ENCODE measurements around the gene XPNPEP1. TPM values are rescaled to one million over a fixed set of nuclear protein-coding genes. Genes with fewer than 3 reads are reported as not detected.

Gene XPNPEP1
- total and polyA plus RNA-seq, 8 donors: 21.7 to 180 (median 63.8) TPM

DNA sequence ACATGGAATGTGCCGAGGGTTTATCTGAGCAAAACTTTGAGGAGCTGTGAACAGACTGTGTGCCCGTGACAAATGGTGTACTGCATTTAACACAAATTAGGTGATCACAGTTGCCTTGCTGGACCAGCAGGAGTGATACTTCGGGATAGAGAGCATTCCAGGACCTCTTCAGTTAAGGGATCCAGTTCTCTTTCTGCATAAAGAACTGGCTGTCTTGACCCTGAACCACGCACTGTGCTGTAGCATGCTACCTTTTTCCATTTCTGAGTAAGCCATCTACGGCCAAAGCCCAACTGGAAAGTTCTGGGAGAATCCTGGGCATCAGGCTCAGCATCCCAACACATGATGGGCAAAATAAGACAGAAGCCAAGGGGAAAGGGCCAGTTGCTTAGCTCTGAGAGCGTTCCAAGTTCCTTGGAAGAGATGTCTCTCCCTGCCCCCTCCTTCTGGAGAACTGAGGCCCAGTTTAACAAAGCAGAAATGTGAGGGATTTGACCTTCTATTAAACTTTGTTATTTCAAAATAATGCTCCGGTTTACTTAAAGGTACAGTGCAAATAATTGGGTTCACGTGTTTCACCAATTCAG lies 46.5 kb upstream of the XPNPEP1 start:
- intact Hi-C loops (cut with DNase I; ENCODE audit: low total_unique reads): no loop called here
- WGBS, 5 donors: 60 to 75% (median 66%) methylated on average over 8 of the region's 8 CpGs
- TF ChIP-seq, protein P1, sequence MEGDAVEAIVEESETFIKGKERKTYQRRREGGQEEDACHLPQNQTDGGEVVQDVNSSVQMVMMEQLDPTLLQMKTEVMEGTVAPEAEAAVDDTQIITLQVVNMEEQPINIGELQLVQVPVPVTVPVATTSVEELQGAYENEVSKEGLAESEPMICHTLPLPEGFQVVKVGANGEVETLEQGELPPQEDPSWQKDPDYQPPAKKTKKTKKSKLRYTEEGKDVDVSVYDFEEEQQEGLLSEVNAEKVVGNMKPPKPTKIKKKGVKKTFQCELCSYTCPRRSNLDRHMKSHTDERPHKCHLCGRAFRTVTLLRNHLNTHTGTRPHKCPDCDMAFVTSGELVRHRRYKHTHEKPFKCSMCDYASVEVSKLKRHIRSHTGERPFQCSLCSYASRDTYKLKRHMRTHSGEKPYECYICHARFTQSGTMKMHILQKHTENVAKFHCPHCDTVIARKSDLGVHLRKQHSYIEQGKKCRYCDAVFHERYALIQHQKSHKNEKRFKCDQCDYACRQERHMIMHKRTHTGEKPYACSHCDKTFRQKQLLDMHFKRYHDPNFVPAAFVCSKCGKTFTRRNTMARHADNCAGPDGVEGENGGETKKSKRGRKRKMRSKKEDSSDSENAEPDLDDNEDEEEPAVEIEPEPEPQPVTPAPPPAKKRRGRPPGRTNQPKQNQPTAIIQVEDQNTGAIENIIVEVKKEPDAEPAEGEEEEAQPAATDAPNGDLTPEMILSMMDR (IDR thresholded peaks at IDR 0.05): no peak
- TF ChIP-seq EP300 (IDR thresholded peaks at IDR 0.05) (no peak), POLR2A (IDR thresholded peaks at IDR 0.05) (no peak), POLR2AphosphoS5 (IDR thresholded peaks at IDR 0.05) (no peak)
- H3K9me3 ChIP-seq: no peaks in the 10 kb centered on the region
- no peak for DNase-seq
- peaks cover 12 to 80% (median 63%) of the 10 kb centered on the region in 4 donors for H3K4me1 ChIP-seq
- no peaks in the 10 kb centered on the region for H3K27me3 ChIP-seq
- peak overlapping the region in 4 of 5 donors; percentile 13 to 66 (median 50) for H3K27ac ChIP-seq
- no peak overlapping the region for H3K4me3 ChIP-seq
- H3K36me3 ChIP-seq: no peaks in the 10 kb centered on the region

DNA sequence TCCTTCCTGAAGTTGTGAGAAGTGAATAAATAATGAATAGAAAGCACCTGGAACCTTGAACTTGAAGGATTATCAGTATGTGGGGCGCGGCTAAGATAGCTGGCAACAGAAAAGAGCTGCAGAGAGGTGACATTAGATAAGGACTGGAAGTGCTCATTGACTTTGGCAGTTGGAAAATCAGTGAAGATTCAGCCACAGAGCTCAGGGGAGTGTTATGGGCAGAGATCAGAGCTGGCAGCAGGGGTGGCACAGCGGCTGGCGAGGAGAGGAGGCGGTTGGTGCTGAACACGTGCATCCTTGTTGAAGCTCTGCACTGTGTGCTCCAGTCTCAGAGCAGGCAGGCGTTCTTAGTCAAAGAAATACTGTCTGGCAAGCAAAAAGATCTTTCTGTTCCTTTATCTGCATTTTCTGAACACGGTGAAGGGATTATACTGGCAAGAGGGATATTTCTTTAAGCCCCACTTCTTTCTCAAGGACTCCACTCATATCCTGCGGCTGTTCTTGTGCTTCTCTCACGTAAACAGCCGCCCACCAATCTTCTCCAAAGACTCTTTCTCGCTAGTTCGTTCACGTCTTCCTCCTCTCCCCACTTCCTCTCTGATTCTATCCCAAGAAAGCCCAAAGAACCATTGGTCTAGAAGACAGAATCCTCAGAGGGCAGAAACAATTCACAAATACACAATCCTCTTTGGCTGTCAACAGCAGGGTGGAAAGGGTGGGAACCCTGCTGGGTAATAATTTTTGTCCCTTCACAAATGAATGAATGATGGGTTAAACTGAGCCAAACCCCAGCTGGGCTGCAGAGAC lies 45.8 kb upstream of the XPNPEP1 start:
- Histone ChIP-seq H3K4me3 (no peak overlapping the region), H3K27me3 (no peaks in the 10 kb centered on the region), H3K4me1 (peaks cover 12 to 74% (median 65%) of the 10 kb centered on the region in 4 donors), H3K9me3 (no peaks in the 10 kb centered on the region), H3K27ac (peak overlapping the region in 3 of 5 donors; percentile 47 to 66 (median 54)), H3K36me3 (no peaks in the 10 kb centered on the region)
- peak; percentile 44 to 72 for DNase-seq
- intact Hi-C loops (cut with DNase I; ENCODE audit: low total_unique reads): no loop called here
- WGBS, 5 donors: 33 to 66% (median 40%) methylated on average over 14 of the region's 14 CpGs
- TF ChIP-seq POLR2A (IDR thresholded peaks at IDR 0.05): no peak
- peak in 2 of 3 donors; percentile 34 to 63 for TF ChIP-seq POLR2AphosphoS5 (IDR thresholded peaks at IDR 0.05)
- no peak for TF ChIP-seq EP300 (IDR thresholded peaks at IDR 0.05)

DNA sequence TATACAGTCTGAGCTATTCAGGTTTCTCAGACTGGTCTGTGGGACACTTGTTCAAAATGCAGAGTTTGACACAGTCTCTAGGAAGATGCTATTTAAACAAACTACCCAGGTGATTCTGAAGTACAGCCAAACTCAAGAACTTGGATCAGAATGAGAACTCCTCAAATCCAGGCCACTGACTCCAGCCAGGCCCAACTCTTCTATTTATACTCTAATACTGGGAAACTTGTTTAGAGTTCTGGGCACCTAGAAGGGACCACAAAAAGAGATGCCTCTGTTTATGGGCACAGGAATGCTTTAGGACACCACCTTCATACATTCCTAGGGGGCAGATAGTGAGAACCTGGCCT lies 44.4 kb upstream of the XPNPEP1 start:
- Histone ChIP-seq H3K27ac (peak overlapping the region in 3 of 5 donors; percentile 47 to 75 (median 65)), H3K9me3 (no peaks in the 10 kb centered on the region), H3K4me1 (peaks cover 12 to 73% (median 64%) of the 10 kb centered on the region in 4 donors), H3K36me3 (no peaks in the 10 kb centered on the region), H3K27me3 (no peaks in the 10 kb centered on the region), H3K4me3 (no peak overlapping the region)
- no peak for DNase-seq
- intact Hi-C loops (cut with DNase I; ENCODE audit: low total_unique reads): no loop called here
- TF ChIP-seq POLR2AphosphoS5 (IDR thresholded peaks at IDR 0.05) (no peak), EP300 (IDR thresholded peaks at IDR 0.05) (no peak), POLR2A (IDR thresholded peaks at IDR 0.05) (no peak)
- TF ChIP-seq, protein P1 (IDR thresholded peaks at IDR 0.05): no peak

DNA sequence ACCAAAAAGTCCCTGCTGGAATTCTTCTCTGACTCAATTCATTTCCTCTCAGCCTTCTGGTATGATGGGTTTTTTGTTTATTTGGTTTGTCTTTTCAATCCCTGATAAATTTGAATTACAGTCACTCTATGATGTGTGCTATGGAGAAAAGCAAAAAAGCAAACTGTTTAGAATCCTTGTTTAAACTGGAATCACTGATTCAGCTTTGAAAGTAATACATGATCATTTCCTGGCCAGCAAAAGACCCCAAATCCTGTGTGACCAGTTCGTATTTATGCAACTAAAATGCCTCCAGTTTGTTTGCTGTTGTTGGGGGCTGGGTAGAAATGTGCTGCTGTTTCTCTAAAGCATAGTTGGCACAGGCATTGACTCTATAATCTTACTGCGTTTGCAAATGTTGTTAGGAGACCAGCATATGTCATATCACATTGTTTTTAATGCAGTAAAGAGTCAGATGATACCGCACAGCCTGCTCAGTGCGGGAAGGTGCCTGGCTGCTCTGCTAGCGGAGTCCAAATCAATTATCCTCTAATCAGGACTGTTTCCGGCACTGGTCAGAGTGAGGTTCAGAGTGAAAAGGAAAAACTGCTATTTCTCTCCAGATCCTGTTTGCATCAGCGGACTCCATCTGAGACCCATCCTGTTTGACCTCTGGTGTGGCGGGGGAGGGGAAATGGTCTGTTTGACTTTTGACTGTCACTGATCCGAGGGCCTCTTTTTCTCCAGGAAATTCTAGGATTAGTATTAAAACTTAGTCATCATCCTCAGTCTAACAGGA lies 43.8 kb upstream of the XPNPEP1 start:
- Histone ChIP-seq H3K27ac (peak overlapping the region; percentile 17 to 75 (median 54)), H3K9me3 (no peaks in the 10 kb centered on the region), H3K36me3 (no peaks in the 10 kb centered on the region), H3K4me3 (no peak overlapping the region), H3K27me3 (no peaks in the 10 kb centered on the region), H3K4me1 (peaks cover 12 to 68% (median 60%) of the 10 kb centered on the region in 4 donors)
- DNase-seq: peak in 1 of 2 donors; percentile 85
- 17 to 44% (median 25%) methylated on average over 9 of the region's 9 CpGs for WGBS, 5 donors
- intact Hi-C loops (cut with DNase I; ENCODE audit: low total_unique reads): no loop called here
- TF ChIP-seq POLR2A (IDR thresholded peaks at IDR 0.05): no peak
- no peak for TF ChIP-seq EP300 (IDR thresholded peaks at IDR 0.05)
- TF ChIP-seq, protein P1 (IDR thresholded peaks at IDR 0.05): no peak
- no peak for TF ChIP-seq POLR2AphosphoS5 (IDR thresholded peaks at IDR 0.05)
